T47D (cell line): ENCODE data around the gene BRIP1.
"Not testable (repeated sequence)": the region's sequence is repeated elsewhere in the genome, so short reads cannot be mapped to it uniquely, and the experiment has no call there.

Source experiments
- DNase-seq, 2 experiments: peaks; one replicate each; pipeline versions ENCODE4 v3.0.0 to v3.0.0-alpha.2; 2011 to 2012; ENCODE audit warnings: low read depth in 1 of 2, low spot score in 1 of 2
- JUND ChIP-seq: IDR thresholded peaks from 2 replicates; pipeline ENCODE4 v1.6.1; 2012; ENCODE audit warnings: low read depth
- in situ Hi-C: cut with HindIII; loops from 2 replicates; pipeline ENCODE4 v1.10.0; 2016; ENCODE audit warnings: low sequenced_read_pairs, low pct_unique_long_range_greater_than_20kb

Gene BRIP1

DNA sequence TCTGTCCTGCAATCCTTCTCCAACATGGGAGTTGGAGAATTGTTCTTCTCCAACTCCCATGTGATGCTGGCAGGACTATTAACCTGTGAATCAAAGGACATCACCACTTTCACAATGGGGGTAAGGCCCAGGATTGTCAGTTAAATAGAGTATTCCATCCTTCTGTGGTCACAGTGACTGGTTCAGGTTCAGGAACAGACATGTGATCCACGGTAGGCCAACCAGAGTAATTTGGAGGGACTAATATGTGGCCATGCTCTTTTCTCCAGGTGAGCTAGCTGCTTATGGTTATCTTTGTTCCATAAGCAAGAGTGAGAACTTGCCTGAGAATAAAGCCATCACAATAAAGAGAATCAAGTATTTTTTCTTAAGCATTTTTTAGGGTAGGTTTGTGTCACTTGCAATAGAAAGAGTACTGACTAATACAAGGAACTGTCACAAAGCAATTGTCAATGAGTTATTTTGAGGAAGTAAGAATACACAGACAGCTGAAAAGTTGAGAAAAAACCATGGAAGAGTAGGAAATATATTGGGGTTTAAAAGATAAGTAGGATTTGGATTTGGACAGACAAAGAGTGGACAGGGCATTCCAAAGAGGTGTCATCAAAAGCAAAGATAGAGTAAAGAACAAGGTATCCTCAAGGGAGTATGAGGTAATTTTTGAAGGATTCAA, 63.4 kb downstream of the BRIP1 start:
- no peak for TF ChIP-seq JUND
- DNase-seq, result no peak
- in situ Hi-C loops, result no loop called here

DNA sequence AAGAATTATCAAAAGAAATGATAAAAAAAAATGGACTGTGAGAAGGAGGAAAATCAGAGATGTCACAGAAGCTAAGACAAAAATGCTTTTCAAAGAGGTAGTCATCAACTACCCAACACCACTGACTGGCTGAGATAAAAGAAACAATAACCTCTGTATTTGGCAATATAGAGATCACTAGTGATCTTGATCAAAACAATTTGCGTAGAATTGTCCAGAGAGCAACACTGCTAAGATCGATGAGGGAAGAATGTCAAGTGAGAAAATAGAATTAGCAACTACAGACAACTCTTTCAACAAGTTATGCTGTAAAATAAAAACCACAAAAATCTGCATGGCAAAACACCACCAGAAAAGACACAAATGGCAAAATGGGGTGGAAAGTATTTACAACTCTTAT, 66.0 kb downstream of the BRIP1 start:
- no peak for TF ChIP-seq JUND
- in situ Hi-C loops, result no loop called here
- DNase-seq, result no peak

DNA sequence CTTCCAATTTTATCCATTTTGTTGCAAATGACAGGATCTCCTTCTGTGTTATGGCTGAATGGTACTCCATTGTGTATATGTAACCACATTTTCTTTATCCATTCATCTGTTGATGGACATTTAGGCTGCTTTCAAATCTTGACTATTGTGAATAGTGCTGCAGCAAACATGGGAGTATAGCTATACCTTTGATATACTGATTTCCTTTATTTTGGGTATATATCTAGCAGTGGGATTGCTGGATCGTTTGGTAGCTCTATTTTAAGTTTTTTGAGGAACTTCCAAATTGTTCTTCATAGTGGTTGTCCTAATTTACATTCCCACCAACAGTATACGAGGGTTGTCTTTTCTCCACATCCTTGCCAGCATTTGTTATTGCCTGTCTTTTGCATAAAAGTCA, 67.8 kb downstream of the BRIP1 start:
- in situ Hi-C loops, result no loop called here
- DNase-seq, result no peak
- no peak for TF ChIP-seq JUND

DNA sequence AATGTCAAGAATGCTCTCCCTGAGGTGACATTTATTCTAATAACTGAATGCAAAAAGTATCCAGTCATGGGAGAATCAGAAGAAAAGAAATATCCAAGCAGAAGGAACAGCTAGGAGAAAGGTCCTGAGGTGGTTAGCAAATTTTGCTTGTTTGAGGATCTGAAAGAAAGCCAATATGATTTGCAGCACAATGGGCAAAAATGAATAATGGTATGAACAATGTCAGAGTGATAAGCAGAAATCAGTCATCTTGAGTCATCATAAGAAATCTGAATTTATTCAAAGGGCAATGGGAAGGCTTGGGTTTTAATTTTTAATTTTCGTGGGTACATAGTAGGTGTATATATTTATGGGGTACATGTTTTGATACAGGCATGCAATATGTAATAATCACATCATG, 68.5 kb downstream of the BRIP1 start:
- no peak for DNase-seq
- TF ChIP-seq JUND, result no peak
- in situ Hi-C loops, result no loop called here

DNA sequence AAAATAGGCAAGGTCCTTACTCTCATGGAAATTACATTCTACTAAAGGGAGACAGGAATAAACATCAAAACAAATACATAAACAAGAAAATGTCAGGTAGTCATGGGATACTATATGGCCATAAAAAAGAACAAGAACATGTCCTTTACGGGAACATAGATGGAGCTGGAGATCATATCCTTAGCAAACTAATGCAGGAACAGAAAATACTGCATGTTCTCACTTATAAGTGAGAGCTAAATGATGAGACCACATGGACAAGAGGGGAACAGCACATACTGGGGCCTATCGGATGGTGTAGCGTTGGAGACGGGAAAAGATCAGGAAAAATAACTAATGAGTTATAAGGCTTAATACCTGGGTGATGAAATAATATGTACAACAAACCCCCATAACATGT, 69.1 kb downstream of the BRIP1 start:
- no peak for TF ChIP-seq JUND
- in situ Hi-C loops, result no loop called here
- DNase-seq, result no peak

DNA sequence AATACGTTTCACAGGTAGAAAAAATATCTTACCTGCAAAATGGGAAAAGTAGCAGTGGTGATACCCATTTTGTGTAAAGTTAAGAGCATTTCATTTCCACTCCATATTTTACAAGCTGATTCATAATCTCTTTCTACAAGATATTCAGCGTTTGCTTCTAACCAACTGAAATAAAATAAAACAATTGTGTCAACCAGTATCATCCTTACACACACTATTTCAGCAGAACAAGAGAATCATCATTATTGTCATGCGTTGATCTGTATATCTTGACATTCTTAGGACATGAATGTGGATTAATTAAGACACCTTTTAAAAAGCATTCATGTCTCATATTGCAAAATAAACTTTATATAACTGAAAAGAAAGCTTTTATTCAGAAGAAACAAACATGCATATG, 69.8 kb downstream of the BRIP1 start:
- no peak for TF ChIP-seq JUND
- DNase-seq, result no peak
- in situ Hi-C loops, result no loop called here

DNA sequence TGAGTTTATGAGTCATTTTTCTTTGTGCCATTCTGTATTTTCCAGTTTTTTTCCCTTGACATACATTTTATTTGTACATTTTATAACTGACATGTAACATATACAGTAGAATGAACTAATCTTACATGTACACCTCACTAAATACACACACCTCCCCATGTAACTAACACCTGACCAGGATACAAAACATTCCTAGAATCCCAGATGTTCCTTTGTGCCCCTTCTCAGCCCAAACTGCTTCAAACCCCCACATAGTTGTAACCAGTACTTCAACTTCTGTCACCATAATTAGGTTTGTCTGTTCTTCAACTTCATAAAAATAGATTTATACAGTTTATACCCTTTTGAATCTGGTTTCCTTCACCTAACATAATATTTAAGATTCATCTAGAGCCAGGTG, 73.5 kb downstream of the BRIP1 start:
- TF ChIP-seq JUND, result no peak
- in situ Hi-C loops, result no loop called here
- no peak for DNase-seq

DNA sequence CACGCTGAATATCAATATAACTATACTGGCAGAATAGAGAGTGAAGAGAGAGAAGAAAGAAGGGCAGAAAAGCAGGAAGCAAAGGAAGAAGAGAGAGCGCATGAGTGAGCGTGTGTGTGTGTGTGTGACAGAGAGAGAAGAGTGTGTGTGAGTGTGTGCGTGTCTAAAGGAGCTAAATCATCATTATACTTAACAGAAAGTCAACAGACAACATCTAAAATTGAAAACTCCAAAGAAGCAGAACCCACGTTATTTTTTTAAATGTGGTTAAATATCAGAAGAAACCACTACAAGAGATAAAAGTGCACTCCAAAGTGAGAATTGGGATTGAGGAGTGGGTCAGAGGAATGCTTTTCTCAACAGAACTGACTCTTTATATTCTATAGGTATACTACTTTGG, 77.2 kb downstream of the BRIP1 start:
- in situ Hi-C loops, result no loop called here
- no peak for TF ChIP-seq JUND
- no peak for DNase-seq

DNA sequence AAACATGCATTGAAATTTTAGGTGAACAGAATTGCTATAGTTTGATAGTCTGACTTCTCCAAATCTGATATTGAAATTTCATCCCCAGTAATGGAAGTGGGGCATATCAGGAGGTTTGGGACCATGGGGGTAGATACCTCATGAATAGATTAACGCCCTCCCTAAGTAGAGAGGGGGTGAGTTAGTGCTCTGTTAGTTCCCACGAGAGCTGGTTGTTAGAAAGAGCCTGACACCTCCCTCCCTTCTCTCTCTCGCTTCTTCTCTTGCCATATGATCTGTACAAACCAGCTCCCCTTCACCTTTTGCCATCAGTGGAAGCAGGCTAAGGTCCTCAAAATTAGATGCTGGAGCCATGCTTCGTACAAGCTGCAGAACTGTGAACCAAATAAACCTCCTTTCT, 78.8 kb downstream of the BRIP1 start:
- DNase-seq, result no peak
- no peak for TF ChIP-seq JUND
- in situ Hi-C loops, result no loop called here

DNA sequence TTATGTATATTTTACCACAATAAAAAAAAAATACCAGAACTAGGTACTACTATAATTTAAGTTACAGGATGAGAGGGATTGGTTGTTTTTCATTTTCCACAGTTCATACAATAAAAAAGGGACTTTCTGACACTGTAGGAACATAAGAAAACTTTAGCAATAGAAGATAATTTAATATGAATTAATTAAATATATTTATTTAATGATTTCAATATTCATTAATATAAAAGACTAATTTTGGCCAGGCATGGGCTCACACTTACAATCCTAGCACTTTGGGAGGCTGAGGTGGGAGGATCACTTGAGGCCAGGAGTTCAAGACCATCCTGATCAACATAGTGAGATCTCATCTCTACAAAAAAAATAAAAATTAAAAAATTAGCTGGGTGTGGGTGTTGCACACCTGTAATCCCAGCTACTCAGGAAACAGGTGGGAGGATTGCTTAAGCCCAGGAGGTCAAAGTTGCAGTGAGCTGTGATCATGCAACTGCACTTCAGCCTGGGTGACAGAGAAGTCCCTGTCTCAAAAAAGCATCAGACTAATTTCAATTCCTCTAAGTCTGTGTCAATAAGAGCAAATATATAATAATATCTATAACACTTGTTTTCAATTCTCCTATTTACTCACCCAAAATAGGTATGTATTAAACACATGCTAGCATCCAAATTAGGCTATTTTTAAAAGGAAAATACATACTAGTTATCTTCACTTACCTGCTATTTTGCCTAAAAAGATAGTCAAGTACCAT, 79.6 kb downstream of the BRIP1 start:
- in situ Hi-C loops, result no loop called here
- DNase-seq, result no peak
- TF ChIP-seq JUND, result no peak

DNA sequence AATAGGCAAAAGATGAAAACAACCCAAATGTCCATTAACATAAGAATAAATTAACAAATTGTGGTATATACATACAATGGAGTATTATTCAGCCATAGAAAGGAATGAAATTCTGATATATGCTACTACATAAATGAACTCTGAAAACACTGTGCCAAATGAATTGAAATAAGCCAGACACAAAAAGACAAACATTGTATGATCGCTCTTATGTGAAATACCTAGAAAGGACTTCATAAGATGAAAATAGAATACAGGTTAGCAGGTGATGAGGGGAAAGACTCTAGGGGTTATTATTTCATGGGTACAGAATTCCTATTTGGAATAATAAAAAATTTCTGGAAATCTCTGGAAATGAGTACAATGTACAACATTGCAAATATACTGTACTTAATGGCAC, 80.2 kb downstream of the BRIP1 start:
- in situ Hi-C loops, result no loop called here

DNA sequence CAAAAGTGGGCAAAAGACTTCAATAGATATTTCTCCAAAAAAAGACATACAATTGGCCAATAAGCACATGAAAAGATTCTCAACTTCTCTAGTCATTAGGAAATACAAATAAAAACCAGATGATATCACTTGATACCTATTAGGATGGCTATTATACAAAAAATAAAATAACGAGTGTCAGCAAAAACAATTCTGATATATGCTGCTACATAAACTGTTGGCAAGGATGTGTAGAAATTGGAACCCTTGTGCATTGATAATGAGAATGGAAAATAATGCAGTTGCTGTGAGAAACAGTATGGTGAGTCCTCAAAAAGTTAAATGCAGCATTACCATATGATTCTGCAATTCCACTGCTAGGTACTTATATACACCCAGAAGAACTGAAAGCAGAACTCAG, 80.6 kb downstream of the BRIP1 start:
- in situ Hi-C loops, result no loop called here
- no peak for DNase-seq
- TF ChIP-seq JUND, result no peak

More for the DNA sequence above, 80.2 kb downstream of the BRIP1 start:
- TF ChIP-seq JUND, result no peak
- no peak for DNase-seq

DNA sequence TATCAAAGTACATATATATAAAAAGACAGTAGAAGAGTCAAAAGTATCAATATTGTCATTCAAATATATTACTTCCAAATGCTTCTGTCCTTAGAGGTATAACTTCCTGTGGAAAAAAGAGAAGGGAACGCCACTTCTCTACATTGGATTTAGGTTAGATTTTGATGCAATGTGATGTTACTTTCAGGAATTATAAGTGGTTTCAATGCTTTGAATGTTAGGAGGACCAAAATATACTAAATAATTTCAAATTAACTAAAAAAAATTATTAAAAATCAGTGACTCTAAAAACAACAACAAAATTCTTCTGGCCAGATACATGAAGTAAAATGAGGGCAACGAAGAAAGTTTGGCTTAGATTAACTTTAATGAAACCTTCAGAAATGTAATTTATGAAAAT, 88.0 kb downstream of the BRIP1 start:
- TF ChIP-seq JUND, result no peak
- DNase-seq, result no peak
- in situ Hi-C loops, result no loop called here

DNA sequence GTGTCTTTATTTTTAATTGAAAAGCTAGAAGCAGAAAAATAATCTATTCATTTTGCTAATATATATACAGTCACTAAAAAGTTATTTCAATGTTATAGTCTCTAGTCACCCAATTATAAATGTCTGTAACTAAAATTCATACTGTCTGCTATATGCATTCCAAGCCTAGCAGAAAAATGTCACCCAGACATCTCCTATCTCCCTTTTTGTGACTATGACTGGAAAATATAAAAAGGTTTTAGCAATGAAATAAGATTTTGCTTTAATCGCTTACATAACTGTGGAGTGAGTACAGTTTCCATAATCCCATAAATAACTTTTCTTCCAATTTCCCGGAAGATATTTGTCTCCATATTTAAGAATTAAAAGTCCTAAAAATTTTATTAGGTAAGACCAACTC, 88.6 kb downstream of the BRIP1 start:
- in situ Hi-C loops, result no loop called here
- DNase-seq, result no peak
- no peak for TF ChIP-seq JUND

DNA sequence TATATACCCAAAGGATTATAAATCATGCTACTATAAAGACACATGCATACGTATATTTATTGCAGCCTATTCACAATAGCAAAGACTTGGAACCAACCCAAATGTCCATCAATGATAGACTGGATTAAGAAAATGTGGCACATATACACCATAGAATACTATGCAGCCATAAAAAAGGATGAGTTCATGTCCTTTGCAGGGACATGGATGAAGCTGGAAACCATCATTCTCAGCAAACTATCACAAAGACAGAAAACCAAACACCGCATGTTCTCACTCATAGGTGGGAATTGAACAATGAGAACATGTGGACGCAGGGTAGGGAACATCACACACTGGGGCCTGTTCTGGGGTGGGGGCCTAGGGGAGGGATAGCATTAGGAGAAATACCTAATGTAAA, 89.2 kb downstream of the BRIP1 start:
- in situ Hi-C loops, DNase-seq: not testable (repeated sequence)
